RWPE2 (cell line): ENCODE results near the gene HARBI1.

Experiments used
- ATAC-seq: fragments of 200-7000 bp; cut with Tn5 transposase; 3 replicates; pipeline ENCODE4 v1.9.1; 2021; ENCODE audit warnings: low read depth
- DNase-seq: peaks from one replicate; pipeline ENCODE4 v3.0.0-alpha.2; 2020; ENCODE audit warnings: low spot score
- H3K27ac ChIP-seq: fragments of 450-650 bp; 2 replicates; pipeline ENCODE4 v1.5.1; 2017; ENCODE audit warnings: mild to moderate bottlenecking; ENCODE audit not compliant: poor library complexity, severe bottlenecking
- H3K27me3 ChIP-seq: fragments of 250-450 bp; sonication (Bioruptor Pico); 2 replicates; pipeline ENCODE4 v1.5.1; 2021; ENCODE audit warnings: mild to moderate bottlenecking, moderate library complexity; ENCODE audit not compliant: insufficient read depth, poor library complexity, severe bottlenecking
- H3K36me3 ChIP-seq: fragments of 250-450 bp; sonication (Bioruptor Pico); 2 replicates; pipeline ENCODE4 v1.5.1; 2020; ENCODE audit warnings: low read depth, mild to moderate bottlenecking, moderate library complexity
- H3K4me1 ChIP-seq: fragments of 250-450 bp; sonication (Bioruptor Pico); 2 replicates; pipeline ENCODE4 v1.5.1; 2021; ENCODE audit warnings: mild to moderate bottlenecking, moderate library complexity; ENCODE audit not compliant: insufficient read depth, poor library complexity, severe bottlenecking
- H3K4me3 ChIP-seq: fragments of 250-450 bp; sonication (Bioruptor Pico); 2 replicates; pipeline ENCODE4 v1.5.1; 2021; ENCODE audit warnings: mild to moderate bottlenecking, moderate library complexity; ENCODE audit not compliant: severe bottlenecking
- H3K9me3 ChIP-seq: fragments of 250-450 bp; sonication (Bioruptor Pico); 2 replicates; pipeline ENCODE4 v1.5.1; 2021; ENCODE audit warnings: mild to moderate bottlenecking, moderate library complexity; ENCODE audit not compliant: severe bottlenecking
- CTCF ChIP-seq: fragments of 450-650 bp; IDR thresholded peaks from one replicate; pipeline ENCODE4 v1.5.1; 2017; ENCODE audit warnings: mild to moderate bottlenecking, moderate library complexity; ENCODE audit not compliant: poor library complexity, severe bottlenecking

Gene HARBI1

DNA sequence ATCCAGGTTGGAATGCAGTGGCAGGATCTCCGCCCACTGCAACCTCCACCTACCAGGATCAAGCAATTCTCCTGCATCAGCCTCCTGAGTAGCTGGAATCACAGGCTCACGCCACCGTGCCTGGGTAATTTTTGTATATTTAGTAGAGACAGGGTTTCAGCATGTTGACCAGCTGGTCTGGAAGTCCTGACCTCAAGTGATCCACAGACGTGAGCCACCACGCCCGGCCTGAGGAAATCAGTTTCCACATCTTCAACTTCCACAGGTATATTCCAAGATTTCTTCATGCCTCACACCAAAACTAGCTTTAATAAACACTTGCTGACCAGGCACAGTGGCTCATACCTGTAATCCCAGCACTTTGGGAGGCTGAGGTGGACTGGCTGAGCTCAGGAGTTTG is 7.6 kb downstream of the HARBI1 start:
- DNase-seq, result no peak
- Histone ChIP-seq H3K4me3 (no peak overlapping the region), H3K27me3 (no peaks in the 10 kb centered on the region), H3K36me3 (no peaks in the 10 kb centered on the region), H3K9me3 (no peaks in the 10 kb centered on the region), H3K4me1 (no peaks in the 10 kb centered on the region), H3K27ac (no peak overlapping the region)
- ATAC-seq, result no peak
- no peak for TF ChIP-seq CTCF

- H3K9me3 ChIP-seq, result no peaks in the 10 kb centered on the region
- no peak overlapping the region for H3K4me3 ChIP-seq
- no peaks in the 10 kb centered on the region for H3K27me3 ChIP-seq
- no peak overlapping the region for H3K27ac ChIP-seq
- DNase-seq (no peak), ATAC-seq (no peak)
- H3K4me1 ChIP-seq, result no peaks in the 10 kb centered on the region
- H3K36me3 ChIP-seq, result no peaks in the 10 kb centered on the region
- no peak for TF ChIP-seq CTCF
These were observed 9.5 kb downstream of the HARBI1 start for GRCh38 chr11:46607516-46607915.

GRCh38 chr11:46604796-46605195 is 12.2 kb downstream of the HARBI1 start:
- no peaks in the 10 kb centered on the region for H3K4me1 ChIP-seq
- H3K9me3 ChIP-seq, result no peaks in the 10 kb centered on the region
- H3K27ac ChIP-seq, result no peak overlapping the region
- no peak for TF ChIP-seq CTCF
- no peak overlapping the region for H3K4me3 ChIP-seq
- ATAC-seq (no peak), DNase-seq (no peak)
- H3K36me3 ChIP-seq, result no peaks in the 10 kb centered on the region
- H3K27me3 ChIP-seq, result no peaks in the 10 kb centered on the region

DNA sequence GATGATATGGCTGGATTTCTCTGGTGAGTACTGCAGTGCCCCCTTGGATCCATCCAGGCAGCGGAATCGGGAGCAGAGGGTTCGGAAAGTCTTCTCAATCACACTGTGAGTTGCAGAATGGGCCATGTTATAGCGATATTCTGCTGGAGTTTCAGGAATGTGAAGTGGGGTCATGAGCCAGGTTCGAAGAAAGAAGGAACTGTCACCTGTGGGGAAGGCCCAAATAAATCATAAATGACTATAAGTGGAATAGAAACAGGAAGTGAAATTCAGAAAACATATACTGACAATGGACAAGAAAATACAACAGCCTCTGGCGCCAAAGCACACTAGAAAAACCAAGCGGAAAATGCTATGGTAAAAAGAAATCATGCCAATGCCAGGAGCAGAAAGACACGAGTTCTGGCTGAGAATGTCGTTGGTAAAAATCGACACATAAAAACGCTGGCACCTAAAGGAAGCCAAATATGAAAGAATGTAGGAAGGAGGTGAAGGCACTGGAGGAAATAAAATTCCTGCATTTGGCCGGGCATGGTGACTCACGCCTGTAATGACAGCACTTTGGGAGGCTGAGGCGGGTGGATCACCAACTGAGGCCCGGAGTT is 13.2 kb downstream of the HARBI1 start:
- Histone ChIP-seq H3K4me3 (no peak overlapping the region), H3K36me3 (no peaks in the 10 kb centered on the region), H3K9me3 (no peaks in the 10 kb centered on the region), H3K4me1 (no peaks in the 10 kb centered on the region), H3K27me3 (no peaks in the 10 kb centered on the region), H3K27ac (no peak overlapping the region)
- ATAC-seq, result no peak
- TF ChIP-seq CTCF, result no peak
- no peak for DNase-seq

- DNase-seq, result no peak
- Histone ChIP-seq H3K9me3 (no peaks in the 10 kb centered on the region), H3K4me3 (no peak overlapping the region), H3K4me1 (no peaks in the 10 kb centered on the region), H3K36me3 (no peaks in the 10 kb centered on the region), H3K27me3 (no peaks in the 10 kb centered on the region), H3K27ac (no peak overlapping the region)
- no peak for TF ChIP-seq CTCF
- ATAC-seq, result no peak
These were observed 15.9 kb downstream of the HARBI1 start for GRCh38 chr11:46601129-46601528.
